Measurements from ENCODE around the gene FOXO6.

Gene FOXO6

DNA sequence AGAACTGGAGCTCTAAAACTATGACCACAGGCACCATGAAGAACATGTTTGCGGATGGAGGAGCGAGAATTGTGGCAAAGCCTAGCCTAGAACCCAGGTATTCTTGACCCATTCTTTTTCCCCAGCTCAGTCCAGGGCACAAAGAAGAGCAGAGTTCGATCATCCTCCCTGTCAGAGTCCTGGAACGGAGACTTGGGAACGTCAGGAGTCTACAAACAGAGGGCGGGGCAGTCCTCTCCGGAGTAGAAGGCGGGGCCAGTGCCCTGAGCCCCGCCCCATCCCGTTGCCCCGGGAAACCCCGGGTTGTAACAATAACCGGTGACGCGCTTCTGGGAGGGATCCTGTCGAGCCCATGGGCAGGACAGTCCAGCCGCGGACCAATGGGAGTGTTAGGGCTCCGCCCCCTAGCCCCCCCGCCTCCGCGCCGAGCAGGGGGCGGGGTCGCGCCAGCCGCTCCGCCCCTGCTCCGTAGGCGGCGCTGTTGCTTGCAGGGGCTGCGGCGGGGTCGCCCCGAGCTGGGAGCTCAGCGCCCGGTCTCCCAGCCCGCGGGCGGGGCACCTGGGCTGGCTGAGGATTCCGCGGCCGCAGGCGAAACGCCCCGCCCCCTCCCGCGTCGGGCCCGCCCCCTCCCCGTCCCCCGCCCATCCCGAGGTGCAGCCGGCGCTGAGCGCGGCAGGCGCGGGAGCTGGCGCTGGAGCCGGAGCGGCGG, at the start of gene FOXO6:
Gene FOXO6, plus strand, starts transcription at position 649 of the 709 bp plus-strand sequence.
- peak; percentile 74 to 88 (median 81) for DNase-seq (ENCODE audit: low read depth in 4 of 4, low spot score in 1 of 4)

DNA sequence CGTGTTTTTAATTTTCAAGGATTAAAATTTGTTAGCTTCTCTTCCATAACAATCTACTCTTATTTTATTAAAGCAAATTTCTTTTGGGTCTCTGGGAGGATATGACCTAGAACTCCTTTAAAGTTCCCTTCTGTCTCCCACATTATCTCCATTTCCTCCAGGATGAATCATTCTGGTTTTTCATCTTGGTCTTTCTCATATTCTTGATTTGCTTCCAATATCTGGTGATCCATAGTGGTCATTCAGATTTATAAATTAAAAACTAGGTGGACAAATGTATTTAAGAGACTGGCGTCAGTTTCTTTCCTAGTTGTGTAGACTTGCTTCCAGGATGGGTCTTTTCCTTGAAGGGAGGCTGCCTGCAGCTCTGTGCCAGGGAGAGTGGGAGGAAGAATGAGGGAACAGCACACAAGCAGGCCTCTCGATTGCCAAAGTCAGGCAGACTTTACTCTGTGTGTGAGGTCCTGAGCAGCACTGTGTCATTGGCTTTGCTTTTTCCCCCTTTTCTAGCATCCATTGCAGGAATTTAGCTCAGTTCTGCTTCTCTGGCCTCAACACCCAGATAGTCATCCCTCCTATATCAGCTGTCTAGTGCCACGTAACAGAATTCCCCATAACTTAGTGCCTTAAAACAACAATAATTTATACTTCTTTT, 48.1 kb upstream of the FOXO6 start:
- no peak for DNase-seq (ENCODE audit: low read depth in 4 of 4, low spot score in 1 of 4)

DNA sequence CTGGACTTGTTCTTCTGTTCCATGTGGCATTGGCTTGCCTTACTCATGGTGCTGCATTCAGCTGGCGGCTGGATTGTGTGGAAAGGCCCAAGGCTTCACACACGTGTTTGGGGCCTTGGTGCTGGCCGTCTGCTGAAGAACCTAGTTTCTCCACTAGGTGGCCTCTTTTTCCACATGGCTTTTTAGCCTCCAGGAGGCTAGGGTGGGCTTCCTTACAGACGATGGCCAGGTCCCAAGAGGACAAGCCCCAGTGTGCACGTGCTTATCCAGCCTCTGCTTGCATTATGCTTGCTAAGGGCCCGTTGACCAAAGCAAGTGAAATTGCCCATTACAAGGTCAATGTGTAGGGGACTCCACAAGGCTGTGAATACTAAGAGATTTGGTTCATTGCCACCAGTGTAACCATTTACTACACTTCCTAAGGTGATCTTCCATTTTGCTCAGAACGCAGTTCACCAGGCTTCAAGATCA, 47.5 kb upstream of the FOXO6 start:
- DNase-seq (ENCODE audit: low read depth in 4 of 4, low spot score in 1 of 4), result no peak

DNA sequence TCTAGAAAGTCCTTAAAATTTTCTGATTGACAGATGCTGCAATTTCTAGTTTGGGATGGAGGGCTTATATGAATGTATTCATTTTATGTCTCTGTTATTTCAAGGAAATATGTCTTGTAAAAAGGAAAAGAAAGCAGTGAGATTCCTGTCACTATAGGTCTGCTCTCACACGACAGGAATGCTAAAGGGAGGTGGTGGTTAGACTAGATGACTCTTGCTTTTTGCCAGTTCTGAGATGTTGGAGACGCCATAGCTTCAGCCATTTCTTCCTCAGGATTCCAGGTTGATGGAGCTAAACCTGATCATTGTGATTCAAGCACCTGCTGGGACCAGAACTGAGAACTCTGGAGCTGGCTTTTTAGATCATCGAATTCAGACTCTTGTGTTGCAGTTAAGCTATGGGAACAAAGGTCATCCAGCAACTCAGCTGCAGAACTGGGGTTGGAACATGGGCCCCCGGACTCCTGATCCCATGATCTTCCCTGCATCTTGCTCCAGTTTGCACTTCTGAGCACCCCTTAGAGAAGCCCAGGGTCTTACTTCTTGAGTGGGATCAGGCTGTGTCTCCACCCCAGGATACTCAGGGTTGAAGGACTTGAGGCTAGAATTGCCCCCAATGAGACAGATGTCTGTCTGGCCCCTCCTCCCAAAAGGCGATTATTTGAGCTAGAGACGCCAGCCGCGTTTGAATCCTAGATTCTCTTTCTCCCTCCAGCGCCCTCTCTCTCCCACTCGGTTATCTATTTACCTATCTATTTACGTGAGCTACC, 46.7 kb upstream of the FOXO6 start:
- DNase-seq (ENCODE audit: low read depth in 4 of 4, low spot score in 1 of 4), result no peak

GRCh38 chr1:41315146-41315822, 46.0 kb upstream of the FOXO6 start:
- no peak for DNase-seq (ENCODE audit: low read depth in 4 of 4, low spot score in 1 of 4)

DNA sequence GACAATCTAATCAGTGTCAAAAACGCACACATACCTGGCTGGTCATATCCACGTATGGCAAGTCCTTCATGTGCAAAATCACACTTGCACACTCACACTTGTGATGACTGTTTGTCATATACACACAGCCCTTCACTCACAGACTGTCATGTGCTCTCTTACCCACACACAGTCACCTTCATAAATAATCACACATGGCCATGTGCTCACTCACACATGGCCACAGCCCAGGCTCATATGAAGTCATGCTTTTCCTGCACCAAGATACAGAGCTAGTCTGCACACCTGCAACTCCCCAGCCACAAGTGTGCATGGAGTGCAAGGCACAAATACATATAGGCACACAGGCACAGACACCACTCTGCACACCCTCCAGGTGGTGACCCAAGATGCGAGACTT, 45.4 kb upstream of the FOXO6 start:
- DNase-seq (ENCODE audit: low read depth in 4 of 4, low spot score in 1 of 4), result no peak

GRCh38 chr1:41317361-41317760, 43.9 kb upstream of the FOXO6 start:
- DNase-seq (ENCODE audit: low read depth in 4 of 4, low spot score in 1 of 4), result no peak

DNA sequence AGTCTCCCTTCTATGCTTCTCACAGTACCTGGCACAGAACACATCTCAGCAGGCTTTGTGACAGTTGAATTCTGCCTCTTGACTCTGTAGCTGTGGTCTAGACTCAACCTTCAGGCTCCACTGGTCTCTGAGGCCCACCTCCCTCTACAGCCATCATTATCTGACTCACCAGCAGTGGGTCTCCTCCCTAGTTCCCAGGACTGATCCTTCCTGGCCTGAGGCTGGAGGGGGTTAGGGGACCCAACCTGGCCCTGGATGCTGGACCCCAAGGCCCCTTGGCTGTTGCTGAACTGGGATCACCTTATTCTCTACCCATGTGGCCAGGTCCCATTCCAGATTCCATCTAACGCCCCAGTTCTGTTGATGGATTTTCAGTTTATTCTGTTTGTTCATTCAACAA, 43.1 kb upstream of the FOXO6 start:
- DNase-seq (ENCODE audit: low read depth in 4 of 4, low spot score in 1 of 4), result no peak

GRCh38 chr1:41319106-41319755, 42.0 kb upstream of the FOXO6 start:
- no peak for DNase-seq (ENCODE audit: low read depth in 4 of 4, low spot score in 1 of 4)

DNA sequence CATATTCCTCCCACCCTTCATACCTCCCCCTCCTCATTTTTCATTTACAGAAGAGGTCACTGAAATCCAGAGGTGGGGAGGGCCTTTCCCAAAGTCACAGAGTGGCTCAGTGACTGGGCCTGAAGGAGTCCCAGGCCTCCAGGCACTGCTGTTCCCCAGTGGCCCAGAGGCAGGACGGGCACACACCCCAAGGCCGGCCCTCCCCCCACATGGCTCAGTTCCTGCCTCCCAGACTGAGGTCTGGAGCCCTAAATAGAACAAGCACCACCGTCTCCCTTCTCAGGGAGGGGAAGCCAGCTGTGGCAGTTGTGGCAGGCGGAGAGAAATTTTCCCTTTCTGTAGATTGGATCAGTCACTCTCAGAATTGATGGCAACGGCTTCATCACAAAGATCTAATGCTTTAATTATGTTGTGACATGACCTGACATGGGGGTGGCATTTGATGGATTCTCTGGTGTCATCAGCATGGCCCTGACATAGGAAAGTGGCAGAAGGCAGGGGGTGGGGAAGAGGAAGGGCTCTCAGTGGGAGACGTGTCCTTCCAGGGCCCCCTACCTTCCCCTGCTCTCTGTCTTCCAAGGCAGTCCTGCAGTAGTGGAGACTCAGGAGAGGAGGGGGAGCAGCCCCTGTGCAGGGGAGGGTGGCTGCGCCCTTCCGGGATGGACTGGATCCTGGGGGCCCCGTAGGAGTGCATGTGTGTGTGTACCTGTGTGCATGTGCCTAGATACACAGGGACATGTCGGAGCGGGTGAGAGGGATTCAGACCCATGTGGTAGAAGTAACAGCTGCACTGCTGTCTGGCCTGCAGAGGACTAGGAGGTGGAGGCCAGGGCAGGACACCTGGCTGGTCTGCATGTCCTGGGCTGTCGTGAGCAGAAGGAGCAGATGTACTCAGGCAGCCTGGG, 41.2 kb upstream of the FOXO6 start:
- DNase-seq (ENCODE audit: low read depth in 4 of 4, low spot score in 1 of 4), result no peak

DNA sequence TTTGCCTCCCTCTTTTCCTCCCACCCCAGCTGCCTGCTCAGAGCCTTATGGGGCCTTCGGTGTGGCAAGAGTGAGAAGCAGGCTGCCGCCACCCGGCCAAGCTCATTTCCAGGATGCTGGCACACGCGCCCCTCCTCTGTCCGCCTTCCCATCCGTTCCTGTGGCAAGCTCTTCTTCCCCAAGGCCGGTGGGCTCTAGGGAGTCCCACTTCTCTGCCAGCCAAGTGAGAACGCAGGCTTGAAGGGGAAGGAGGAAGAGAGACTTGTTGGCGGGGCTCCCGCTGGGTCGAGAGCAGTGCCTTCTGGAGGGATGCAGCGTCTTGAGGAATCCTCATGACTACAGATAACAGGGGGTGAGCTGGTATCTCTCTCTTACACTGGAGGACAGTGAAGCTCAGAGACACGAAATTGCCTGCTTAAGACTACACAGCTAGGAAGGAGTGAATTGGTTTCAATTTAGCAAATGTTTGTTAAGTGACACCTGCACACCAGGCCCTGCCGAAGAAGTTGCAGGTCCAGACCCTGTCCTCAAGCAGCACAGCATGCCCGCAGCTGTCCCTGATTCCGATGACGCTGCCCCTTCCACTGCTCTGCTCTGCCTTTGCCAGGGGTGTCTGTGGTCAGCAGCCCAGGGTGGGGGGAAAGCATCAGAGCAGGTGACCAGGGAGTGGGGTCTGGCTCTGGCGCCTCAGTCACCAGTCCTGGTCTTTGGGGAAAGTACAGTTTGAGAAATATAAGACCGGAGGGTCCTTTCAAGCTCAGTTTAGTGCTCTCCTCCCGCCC, 40.1 kb upstream of the FOXO6 start:
- no peak for DNase-seq (ENCODE audit: low read depth in 4 of 4, low spot score in 1 of 4)

DNA sequence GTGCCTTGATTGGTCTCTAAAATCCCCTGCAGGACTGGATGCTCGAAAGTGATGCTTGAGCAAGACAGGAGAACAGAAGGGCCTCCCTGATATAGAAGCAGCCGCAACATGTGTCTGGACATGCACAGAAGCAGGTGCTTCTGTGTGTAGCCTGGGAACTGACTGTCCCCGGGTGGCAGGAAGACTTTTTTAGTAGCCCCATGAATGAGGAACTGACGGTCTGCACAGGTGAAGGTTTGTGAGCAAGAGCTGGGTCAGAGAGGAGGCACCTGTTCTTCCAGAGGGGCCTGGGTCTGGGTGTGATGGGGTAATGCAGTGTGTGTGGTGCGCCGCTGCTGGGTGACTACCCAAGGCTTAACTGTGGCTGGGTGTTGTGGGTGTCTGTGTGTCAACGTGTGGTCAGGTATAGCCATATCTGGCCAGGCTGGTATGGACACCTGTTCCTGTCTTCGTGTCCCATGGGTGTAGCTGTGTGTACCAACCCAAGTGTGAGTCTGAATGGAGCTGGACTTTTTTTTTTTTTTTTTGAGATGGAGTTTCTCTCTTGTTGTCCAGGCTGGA, 39.1 kb upstream of the FOXO6 start:
- no peak for DNase-seq (ENCODE audit: low read depth in 4 of 4, low spot score in 1 of 4)

DNA sequence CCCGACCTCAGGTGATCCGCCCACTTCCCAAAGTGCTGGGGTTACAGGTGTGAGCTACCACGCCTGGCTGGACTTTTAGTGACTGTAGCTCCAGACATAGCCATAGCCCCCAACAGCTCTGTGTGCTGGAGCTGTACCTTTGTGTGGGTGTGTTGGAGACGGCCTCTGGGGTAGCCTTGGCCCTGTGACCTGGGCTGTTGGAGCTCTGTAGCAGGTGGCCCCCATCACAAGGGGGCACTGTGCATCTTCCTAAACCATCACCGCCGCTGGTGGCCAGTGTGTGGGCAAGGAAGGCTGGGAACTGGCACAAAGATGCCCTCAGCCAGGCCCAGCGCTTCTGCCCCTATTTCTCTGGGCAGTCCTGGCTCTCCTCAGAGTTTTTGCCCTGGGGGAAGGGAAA, 38.4 kb upstream of the FOXO6 start:
- peak in 1 of 4 experiments; percentile 16 for DNase-seq (ENCODE audit: low read depth in 4 of 4, low spot score in 1 of 4)

DNA sequence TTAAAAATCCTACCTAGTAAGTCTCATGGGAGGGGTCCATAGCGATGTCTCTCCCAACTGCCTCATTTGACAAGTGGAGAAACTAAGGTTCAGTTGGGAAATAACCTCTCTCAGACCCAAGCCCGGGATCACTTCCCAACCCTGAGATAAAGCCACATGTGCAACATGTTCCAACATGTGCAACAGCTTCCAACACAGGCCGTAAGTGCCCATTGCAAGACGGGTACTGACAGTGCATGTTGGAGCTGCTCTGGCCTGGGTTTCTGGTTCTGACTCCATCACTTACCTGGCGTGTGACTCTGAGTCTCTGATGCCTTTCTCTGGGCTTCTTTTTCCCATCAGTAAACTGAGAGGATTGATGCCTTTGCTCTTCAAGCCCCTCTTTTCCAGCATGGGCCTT, 38.0 kb upstream of the FOXO6 start:
- DNase-seq (ENCODE audit: low read depth in 4 of 4, low spot score in 1 of 4), result no peak

GRCh38 chr1:41325801-41326200, 35.4 kb upstream of the FOXO6 start:
- DNase-seq (ENCODE audit: low read depth in 4 of 4, low spot score in 1 of 4), result no peak

- no peak for DNase-seq (ENCODE audit: low read depth in 4 of 4, low spot score in 1 of 4)
Observed at GRCh38 chr1:41327383-41327999, 33.7 kb upstream of the FOXO6 start.

GRCh38 chr1:41328001-41328615, 33.1 kb upstream of the FOXO6 start:
- no peak for DNase-seq (ENCODE audit: low read depth in 4 of 4, low spot score in 1 of 4)
